Daoy (cell line): ENCODE measurements around the gene NAA25. TPM values are rescaled to one million over a fixed set of nuclear protein-coding genes. Genes with fewer than 3 reads are reported as not detected.
"Not testable (repeated sequence)": the region's sequence is repeated elsewhere in the genome, so short reads cannot be mapped to it uniquely, and the experiment has no call there.

ENCODE experiments used
- DNase-seq: peaks from one replicate; pipeline ENCODE4 v3.0.0-alpha.2; 2015; ENCODE audit warnings: low read depth
- total RNA-seq: library from RNA; depleted of rRNA; stranded (reverse); fragments of >200 nt; shearing (Covaris generic); gene quantifications from 2 replicates; pipeline ENCODE4 v1.2.3, GENCODE V29; 2014

Gene NAA25
- total RNA-seq, 1 experiment from 2014 or later = 30.2 TPM

DNA sequence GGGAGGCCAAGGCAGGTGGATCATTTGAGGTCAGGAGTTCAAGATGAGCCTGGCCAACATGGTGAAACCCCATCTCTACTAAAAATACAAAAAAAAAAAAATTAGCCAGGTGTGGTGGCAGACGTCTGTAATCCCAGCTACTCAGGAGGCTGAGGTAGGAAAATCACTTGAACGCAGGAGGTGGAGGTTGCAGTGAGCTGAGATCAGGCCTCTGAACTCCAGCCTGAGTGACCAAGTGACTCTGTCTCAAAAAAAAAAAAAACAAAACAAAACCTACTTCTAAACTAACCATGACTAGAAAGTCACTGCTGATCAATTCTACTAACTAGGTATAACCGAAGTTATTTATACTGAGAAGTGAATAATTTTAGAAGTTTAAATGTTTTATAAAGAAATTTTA is 99.0 kb downstream of the NAA25 start:
- DNase-seq = not testable (repeated sequence)

DNA sequence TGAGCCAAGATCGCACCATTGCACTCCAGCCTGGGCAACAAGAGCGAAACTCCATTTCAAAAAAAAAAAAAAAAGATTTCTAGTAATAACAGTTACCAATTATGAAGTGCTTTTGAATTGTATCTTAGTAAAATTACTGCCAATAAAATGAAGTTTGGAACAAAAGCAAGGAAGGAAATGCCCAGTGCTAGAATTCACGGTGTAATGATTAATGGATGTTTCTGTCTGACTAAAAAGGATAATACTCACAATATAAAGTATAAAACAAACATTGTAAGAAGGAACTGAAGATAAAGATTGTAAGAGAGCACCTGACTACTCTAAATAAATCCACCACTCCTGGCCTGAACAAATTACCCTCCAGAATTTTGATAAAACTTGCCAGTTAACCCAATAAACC is 99.7 kb downstream of the NAA25 start:
- DNase-seq = no peak

DNA sequence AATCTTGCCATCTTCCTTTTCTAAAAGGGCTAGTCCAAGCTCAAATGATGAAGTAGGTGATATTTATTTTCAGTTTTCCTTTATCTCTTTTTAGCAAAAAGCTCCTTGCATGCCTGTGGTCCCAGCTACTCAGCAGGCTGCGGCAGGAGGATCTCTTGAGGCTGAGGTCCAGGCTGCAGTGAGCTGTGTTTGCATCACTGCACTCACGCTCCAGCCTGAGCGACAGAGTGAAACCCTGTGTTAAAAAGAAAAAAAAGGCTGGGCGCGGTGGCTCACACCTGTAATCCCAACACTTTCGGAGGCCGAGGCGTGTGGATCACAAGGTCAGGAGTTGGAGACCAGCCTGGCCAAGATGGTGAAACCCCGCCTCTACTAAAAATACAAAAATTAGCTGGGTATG is 100.6 kb downstream of the NAA25 start:
- DNase-seq = no peak

DNA sequence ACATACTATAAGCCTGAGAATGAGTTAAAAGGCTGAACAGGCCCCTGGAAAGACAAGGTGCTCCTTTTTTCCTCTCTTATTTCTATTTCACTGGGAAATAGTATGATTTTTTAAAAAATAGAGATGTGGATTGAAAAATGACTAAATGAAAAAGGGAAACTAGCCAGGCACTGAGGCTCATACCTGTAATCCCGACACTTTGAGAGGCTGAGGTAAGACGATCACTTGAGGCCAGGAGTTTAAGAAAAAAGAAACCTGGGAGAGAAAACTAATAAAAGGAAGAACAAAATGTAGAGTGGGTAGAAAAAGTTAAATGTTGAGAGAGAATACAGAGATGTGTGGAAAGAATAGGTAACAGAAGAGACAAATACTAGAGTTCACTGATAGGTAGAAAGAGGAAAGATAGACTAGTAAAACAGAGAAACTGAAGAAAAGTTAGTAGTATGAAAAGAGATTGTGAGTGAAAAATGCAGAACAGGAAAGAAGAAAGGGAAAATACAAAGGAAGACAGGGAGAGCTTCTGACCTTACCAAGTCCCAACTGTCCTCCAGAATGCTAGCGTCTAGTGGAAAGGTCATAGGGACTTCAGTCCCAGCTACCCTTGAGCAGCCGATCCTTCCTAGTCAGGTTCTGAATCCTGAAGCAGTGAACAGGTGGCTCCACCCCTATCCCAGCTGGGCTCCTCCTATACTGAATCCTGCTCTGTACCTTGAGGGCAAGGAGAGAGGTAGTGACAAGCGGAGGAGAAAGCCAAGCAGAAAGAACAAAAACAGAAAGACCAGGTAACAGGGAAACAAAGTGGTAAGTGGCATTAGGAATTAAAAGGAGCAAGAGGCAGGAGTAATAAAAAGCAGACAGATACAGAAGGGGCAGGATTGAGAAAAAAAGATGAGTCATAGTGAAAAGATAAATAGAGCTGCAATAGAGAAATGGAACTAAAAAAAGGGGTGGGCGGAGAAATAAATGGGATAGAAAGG is 102.9 kb downstream of the NAA25 start:
- DNase-seq = no peak

DNA sequence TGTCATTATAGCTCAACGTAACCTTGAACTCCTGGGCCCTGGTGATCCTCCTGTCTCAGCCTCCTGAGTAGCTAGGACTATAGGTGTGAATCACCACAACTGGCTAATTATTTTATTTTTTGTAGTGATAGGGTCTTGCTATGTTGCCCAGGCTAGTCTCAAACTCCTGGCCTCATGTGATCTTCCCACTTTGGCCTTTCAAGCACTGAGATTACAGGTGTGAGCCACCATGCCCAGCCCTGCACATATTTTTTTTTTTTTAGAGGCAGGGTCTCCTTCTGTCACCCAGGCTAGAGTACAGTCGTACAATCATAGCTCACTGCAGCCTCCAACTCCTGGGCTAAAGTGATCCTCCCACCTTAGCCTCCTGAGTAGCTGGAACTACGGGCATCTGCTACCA is 104.5 kb downstream of the NAA25 start:
- no peak for DNase-seq

DNA sequence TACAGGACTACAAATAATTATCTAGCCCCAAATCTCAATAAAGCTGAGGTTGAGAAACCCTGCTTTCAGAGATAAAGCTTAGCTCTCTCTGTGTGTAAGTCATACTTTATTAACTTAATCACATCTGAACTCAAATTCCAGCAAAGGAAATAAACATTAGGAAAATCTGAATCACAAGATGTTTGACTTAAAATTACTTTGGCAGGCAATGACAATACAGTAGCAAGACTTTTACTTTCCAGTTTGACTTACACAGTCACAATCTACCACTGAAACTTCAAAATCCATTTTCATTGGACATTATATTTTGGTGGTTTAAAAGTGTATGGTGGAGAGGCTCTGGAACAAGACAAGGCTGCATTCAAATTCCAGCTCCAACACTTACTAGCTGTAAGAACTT is 107.0 kb downstream of the NAA25 start:
- no peak for DNase-seq

DNA sequence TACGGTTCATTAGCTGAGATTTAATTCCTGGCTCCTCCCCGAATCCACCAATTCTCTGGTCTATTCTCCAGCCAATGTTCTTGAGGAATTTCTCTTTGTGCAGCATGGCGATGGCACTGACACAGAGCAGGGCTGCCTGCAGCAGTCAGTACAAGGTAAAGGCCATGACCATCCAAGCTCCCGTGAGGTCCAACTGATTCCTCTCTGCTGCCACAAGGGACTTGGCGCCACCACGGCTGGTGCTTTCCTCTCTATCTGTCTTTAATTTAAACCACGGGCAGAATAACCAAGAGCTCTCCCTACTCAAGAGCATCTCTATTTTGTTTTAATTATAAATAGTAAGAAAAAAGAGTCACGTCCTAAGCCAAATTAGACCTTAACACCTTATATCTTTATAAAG is 107.8 kb downstream of the NAA25 start:
- DNase-seq = no peak

DNA sequence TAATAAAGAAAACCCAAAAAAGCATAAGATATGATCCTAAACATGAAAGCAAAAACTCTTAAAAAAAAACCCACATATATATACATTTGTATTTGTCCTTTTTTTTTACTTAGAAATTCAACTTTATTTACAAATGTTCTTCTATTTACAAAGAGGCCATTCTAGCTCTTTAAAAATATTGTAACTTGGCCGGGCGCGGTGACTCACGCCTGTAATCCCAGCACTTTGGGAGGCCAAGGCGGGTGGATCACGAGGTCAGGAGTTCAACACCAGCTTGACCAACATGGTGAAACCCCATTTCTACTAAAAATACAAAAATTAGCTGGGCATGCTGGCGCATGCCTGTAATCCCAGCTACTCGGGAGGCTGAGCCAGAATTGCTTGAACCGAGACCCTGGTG is 109.5 kb downstream of the NAA25 start:
- not testable (repeated sequence) for DNase-seq

DNA sequence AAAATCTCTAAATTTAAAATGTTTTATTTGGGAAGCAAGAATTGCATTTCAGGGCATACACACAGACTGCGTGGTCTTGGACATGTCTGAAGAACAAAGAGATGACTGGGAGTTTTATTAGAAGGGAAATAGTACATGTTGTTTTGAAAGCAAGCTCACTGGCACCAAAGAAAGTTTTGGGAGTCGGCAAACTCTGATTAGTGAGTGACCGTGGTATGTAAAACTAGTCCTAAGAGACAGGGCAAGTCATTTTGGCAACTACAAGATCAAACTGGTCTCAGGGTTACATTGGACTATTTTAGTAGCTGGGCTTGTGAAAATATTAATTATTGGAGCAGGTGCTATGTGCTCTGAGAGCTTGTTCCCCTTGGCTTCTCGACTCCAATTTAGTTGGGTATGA is 110.6 kb downstream of the NAA25 start:
- no peak for DNase-seq

DNA sequence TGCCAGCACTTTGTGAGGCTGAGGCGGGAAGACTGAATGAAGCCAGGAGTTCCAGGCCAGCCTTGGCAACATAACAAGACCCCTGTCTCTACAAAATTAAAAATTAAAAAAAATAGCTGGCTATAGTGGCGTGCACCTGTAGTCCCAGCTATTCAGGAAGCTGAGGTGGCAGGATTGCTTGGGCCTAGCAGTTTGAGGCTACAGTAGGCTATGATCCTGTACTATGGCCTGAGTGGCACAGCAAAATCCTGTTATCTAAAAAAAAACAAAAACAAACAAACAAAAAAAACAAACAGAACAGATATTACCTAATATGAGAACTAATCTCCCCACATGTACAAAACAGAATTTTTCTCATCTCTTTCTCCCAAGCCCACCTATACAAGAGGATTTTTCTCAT is 111.3 kb downstream of the NAA25 start:
- no peak for DNase-seq

DNA sequence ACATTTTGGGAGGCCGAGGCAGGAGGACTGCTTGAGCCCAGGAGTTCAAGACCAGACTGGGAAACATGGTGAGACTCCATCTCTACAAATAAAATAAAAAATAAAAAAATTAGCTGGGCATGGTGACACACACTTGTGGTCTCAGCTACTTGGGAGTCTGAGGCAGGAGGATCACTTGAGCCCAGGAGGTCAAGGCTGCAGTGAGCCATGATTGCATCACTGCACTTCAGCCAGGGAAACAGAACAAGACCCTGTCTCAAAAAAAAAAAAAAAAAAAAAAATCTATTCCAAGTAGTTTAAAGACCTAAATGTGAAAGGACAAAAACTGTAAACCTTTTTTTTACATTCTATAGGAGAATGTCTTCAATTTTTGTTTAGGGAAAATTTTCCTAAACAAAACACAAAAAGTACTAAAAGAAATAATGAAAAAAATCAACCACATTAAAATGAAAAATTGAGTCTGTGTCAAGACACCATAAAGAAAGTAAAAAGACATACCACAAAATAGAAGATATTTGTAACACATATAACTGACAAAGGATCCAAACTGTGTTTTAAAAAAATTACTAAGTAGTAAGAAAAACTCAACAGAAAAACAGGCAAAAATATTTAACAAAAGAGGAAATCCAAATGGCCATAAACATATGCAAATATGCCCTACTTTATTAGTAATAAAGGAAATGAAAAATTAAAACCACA is 112.7 kb downstream of the NAA25 start:
- DNase-seq = no peak

DNA sequence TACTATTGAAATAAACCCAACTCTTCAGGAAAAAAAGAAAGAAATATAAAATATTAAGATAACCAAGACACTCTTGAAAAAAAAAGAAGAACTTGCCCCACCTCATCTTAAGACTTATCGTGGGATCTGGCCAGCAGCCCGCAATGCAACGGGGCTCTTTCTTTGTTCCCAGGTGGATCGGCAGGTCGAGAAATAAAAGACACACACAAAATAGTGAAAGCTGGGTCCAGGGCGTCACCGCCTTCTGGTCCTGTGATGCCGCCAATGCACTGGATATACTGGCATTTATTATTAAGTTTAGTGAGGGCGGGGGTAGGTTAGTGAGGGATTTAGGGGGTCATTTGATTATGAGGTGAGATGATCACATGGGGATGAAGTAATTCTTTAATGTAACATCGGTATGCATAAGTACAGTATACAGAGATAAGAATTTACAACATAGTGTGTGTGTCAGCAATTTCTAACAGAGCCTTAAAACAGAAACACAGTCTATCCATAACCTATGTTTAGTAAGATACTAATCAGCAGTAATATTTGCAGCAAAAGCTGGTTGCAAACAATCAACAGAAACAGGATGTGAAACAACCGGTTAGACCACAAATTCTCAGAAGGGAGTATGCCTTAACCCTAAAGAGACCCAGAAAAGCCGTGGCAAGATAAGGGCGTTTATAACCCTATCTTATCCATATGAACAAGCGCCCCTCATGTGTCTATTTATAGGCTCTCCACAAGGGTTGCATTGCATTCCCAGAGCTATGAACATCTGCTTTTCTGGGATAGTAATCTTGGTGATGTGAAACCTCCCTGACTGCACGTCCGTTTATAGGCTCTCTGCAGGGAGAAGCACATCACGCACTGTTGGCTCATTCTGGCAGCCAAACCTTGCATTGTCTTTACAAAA is 114.1 kb downstream of the NAA25 start:
- DNase-seq = not testable (repeated sequence)

DNA sequence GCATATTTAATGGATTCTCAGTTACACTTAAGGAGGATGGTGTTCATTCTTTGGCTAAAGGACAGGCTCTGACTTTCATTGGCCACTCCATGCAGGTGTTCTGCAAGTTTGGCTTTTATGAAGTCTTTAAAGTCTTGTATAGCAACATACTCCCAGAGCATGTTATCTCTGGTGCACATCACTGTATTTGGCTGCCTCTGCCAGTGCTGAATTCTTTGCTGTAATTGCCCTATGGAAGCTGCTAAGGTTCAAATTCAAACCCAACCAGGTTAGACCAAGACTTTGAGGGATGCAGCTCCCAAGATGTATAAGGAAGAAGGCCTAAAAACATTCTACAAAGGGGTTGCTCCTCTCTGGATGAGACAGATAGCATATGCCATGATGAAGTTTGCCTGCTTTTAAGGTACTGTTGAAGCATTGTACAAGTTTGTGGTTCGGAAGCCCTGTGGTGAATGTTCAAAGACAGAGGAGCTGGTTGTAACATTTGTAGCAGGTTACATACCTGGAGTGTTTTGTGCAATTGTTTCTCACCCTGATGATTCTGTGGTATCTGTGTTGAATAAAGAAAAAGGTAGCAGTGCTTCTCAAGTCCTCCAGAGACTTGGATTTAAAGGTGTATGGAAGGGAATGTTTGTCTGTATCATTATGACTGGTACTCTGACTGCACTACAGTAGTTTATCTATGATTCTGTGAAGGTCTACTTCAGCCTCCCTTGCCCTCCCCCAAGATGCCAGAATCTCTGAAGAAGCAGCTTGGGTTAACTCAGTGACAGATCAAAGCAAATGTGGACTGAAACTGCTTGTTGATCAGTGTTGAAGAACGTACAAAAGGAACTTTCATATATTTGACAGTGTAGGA is 115.1 kb downstream of the NAA25 start:
- no peak for DNase-seq

DNA sequence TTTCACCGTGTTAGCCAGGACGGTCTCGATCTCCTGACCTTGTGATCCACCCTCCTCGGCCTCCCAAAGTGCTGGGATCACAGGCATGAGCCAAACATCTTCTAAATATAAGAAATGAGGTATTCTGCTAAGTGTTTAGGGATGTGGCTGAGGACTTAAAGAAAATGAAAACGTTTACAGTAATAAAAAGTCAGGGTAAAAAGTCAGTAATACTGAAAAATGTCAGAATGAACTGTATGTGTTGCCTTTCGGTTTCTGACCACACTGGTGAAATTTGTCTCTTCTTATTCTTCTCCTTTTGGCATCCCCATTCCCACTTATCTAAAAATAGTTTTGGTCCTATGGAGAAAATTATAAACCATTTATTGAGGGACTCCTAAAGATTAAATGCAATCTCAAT is 116.1 kb downstream of the NAA25 start:
- no peak for DNase-seq

DNA sequence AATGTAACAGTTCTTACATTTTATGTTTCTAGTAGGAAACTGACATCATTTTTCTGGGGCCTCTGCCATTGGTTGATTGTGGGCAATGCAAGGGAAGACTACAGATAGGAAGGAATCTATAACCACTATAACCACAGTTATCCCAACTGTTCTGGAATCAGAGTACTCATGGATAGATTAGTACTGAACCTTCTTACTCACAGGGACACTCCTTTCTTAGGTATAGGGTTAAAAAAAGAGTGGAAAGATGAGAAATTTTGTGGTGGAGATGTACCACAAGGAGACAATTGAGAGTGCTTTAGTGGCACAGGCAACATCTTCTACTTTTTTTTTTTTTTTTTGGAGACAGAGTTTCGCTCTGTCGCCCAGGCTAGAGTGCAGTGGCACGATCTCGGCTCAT is 116.6 kb downstream of the NAA25 start:
- DNase-seq = no peak

DNA sequence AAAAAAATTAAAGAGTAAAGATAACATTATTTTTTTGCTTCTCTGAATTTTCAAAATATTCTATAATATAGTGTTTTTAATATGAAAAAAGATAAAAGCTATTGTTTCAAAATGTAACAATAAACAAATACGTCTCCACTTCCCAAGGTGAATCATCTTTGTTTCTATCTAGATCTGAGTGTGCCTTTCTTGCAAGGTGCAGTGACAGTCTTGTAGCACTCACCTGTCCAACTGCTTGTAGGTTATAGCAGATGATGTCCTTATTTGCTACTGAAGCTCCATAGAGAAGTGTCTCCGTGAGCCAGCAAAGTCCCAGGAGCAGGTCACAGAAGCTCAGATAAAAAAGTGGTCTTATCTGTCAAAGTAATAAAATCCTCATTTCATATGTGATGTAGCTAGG is 117.0 kb downstream of the NAA25 start:
- DNase-seq = no peak

DNA sequence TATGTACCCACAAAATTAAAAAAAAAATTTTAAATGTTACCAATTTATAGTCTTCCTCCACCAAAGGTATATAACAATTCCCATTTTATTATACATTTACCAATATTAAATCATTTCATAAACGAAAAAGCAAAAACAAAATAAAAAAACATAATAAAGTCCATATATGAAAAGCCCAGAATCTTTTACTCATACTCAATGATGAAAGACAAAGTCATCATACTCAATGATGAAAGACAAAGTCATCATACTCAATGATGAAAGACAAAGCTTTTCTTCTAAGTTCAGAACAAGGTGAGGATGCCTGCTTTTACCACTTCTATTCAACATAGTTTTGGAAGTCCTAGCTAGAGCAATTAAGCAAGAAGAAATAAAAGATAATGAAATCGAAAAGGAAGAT is 123.8 kb downstream of the NAA25 start:
- DNase-seq = no peak

DNA sequence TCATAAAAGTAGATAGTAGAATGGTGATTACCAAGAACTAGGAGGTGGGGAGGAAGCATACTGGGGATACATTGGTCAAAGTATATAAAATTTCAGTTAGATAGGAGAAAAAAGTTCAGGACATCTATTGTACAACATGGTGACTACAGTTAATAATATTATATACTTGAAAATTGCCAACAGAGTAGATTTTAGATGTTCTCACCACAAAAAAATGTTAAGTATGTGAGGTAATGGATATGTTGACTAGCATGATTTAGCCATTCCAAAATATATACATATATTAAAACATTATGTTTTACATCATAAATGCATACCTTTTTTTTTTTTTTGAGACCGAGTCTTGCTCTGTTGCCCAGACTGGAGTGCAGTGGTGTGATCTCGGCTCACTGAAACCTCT is 126.6 kb downstream of the NAA25 start:
- DNase-seq = no peak

DNA sequence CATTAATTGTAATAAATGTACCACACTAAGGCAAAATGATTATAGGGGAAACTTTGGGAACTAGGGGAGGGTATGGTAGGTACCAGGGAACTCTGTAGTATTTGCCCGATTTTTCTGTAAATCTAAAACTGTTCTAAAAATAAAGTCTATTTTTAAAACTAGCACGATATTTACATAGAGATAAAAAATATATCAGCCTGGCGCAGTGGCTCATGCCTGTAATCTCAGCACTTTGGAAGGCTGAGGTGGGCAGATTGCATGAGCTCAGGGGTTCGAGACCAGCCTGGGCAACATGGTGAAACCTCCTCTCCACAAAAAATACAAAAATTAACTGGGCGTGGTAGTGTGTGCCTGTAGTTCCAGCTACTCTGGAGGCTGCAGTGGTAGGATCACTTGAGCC is 128.0 kb downstream of the NAA25 start:
- no peak for DNase-seq

DNA sequence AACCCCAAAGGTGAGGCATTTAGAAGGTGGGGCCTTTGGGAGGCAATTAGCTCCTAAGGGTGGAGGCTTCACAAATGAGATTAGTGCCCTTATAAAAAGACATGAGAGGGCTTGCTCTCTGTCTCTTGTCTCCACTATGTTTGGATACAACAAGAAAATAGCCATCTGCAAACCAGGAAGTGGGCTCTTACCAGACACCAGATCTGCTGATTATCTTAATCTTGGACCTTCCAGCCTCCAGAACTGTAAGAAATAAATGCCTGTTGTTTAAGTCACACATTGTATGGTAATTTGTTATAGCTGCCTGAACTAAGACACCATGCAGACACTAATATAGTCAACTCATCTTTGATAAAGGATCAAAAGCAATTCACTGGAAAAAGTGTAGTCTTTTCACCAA is 130.0 kb downstream of the NAA25 start:
- DNase-seq = no peak

DNA sequence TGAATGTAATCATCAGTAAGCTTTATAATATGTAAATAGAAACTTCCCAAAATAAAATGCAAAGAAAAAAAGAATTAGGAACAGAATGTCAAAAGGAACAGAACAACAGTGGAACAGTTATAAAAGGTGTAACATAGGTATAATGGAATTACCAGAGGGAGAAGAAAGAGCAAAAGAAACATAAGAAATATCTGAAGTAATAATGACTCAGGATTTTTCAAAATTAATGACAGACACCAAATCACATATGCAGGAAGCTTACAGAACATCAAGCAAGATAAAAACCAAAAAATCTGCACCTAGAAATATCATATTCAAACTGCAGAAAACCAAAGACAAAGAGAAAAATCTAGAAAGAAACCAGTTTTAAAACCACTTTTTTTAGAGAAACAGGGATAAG is 131.7 kb downstream of the NAA25 start:
- no peak for DNase-seq
